Left kidney (tissue), 2 donors: Measurements from ENCODE around the gene E4F1. TPM values are rescaled to one million over a fixed set of nuclear protein-coding genes. Genes with fewer than 3 reads are reported as not detected.
"Not testable (repeated sequence)": the region's sequence is repeated elsewhere in the genome, so short reads cannot be mapped to it uniquely, and the experiment has no call there.

Experiments used
- DNase-seq: peaks from one replicate; pipeline ENCODE4 v3.0.0-alpha.2; 2013
- polyA plus RNA-seq: library from polyadenylated mRNA; unstranded; fragments of 120-200 nt; gene quantifications from one replicate; pipeline ENCODE4 v1.2.1, GENCODE V29; 2013; ENCODE audit not compliant: insufficient read length

Gene E4F1
- polyA plus RNA-seq, 1 donor = 14.7 TPM

- no peak for DNase-seq
These were observed 36.2 kb upstream of the E4F1 start for GRCh38 chr16:2187212-2187611.

GRCh38 chr16:2188395-2188794 lies 35.0 kb upstream of the E4F1 start:
- no peak for DNase-seq

- no peak for DNase-seq
These were observed 34.0 kb upstream of the E4F1 start for GRCh38 chr16:2189252-2189893.

GRCh38 chr16:2190002-2190658 lies 33.3 kb upstream of the E4F1 start:
- no peak for DNase-seq

GRCh38 chr16:2190659-2191445 lies 32.5 kb upstream of the E4F1 start:
- DNase-seq = no peak

- no peak for DNase-seq
These were observed 32.0 kb upstream of the E4F1 start for GRCh38 chr16:2191446-2191706.

GRCh38 chr16:2194166-2194834 lies 29.1 kb upstream of the E4F1 start:
- peak; percentile 27 for DNase-seq

- peak; percentile 56 for DNase-seq
These were observed 28.5 kb upstream of the E4F1 start for GRCh38 chr16:2194852-2195321.

- DNase-seq = no peak
These were observed 27.8 kb upstream of the E4F1 start for GRCh38 chr16:2195322-2196161.

GRCh38 chr16:2196162-2196980 lies 27.0 kb upstream of the E4F1 start, which contains the start of gene CASKIN1:
Gene CASKIN1, minus strand, starts transcription at chr16:2196605. Its CDS starts 173 bp downstream, at chr16:2196432.
- DNase-seq = no peak

- DNase-seq = no peak
These were observed 26.3 kb upstream of the E4F1 start for GRCh38 chr16:2196981-2197511.

- DNase-seq = no peak
These were observed 25.6 kb upstream of the E4F1 start for GRCh38 chr16:2197765-2198164.

- DNase-seq = no peak
These were observed 25.1 kb upstream of the E4F1 start for GRCh38 chr16:2198283-2198682.

- no peak for DNase-seq
These were observed 24.3 kb upstream of the E4F1 start for GRCh38 chr16:2199095-2199494.

- DNase-seq = no peak
These were observed 23.7 kb upstream of the E4F1 start for GRCh38 chr16:2199621-2200139.

GRCh38 chr16:2200313-2200712 lies 23.1 kb upstream of the E4F1 start:
- no peak for DNase-seq

GRCh38 chr16:2203119-2203688 lies 20.2 kb upstream of the E4F1 start:
- DNase-seq = not testable (repeated sequence)

- DNase-seq = no peak
These were observed 18.8 kb upstream of the E4F1 start for GRCh38 chr16:2204416-2205103.
